WTC11 (cell line): ENCODE data around the gene PLCB3.

Experiments
- CTCF ChIP-seq: fragments of 200-600 bp; IDR thresholded peaks from 2 replicates; pipeline ENCODE4 v1.8.0; 2022; ENCODE audit warnings: antibody characterized with exemption
- ELF4 ChIP-seq: sonication (generic); formaldehyde crosslinking; IDR thresholded peaks from 2 replicates; pipeline ENCODE4 v1.8.1; 2022; ENCODE audit warnings: low read depth, mild to moderate bottlenecking, moderate library complexity, missing genetic modification reagents
- ERG ChIP-seq: fragments of 250-450 bp; sonication (Bioruptor Pico); IDR thresholded peaks from 2 replicates; pipeline ENCODE4 v1.8.0; 2021; ENCODE audit warnings: mild to moderate bottlenecking
- MLX ChIP-seq: sonication (generic); formaldehyde crosslinking; IDR thresholded peaks from 2 replicates; pipeline ENCODE4 v1.8.1; 2023; ENCODE audit warnings: mild to moderate bottlenecking, missing genetic modification reagents, moderate library complexity
- ZNF512 ChIP-seq: sonication (generic); formaldehyde crosslinking; IDR thresholded peaks from 2 replicates; pipeline ENCODE4 v1.8.1; 2022; ENCODE audit warnings: missing genetic modification reagents, borderline replicate concordance

- TF ChIP-seq ZNF512 (CRISPR knock-in tag), result no peak
- no peak for TF ChIP-seq MLX
- no peak for TF ChIP-seq CTCF
- TF ChIP-seq ERG, result no peak
- TF ChIP-seq ELF4 (CRISPR knock-in tag), result no peak
Measured at GRCh38 chr11:64312947-64313346, 61.6 kb downstream of the PLCB3 start.
